PFSK-1 (cell line): ENCODE results near the gene NPPB.

ENCODE experiments used
- FOXP2 ChIP-seq: optimal IDR thresholded peaks from 2 replicates; pipeline ENCODE3; 2011; ENCODE audit warnings: borderline replicate concordance, control low read depth, inconsistent platforms; ENCODE audit not compliant: insufficient read depth; ENCODE audit errors: extremely low read length, extremely low read depth
- POLR2AphosphoS5 ChIP-seq: IDR thresholded peaks from 2 replicates; pipeline ENCODE4 v1.6.1; 2012; ENCODE audit warnings: low read depth, mild to moderate bottlenecking, control low read depth, low read length, moderate library complexity
- SIN3A ChIP-seq: IDR thresholded peaks from 2 replicates; pipeline ENCODE4 v1.6.1; 2012; ENCODE audit warnings: mild to moderate bottlenecking, low read length, moderate library complexity, borderline replicate concordance; ENCODE audit not compliant: insufficient read depth
- TAF1 ChIP-seq: IDR thresholded peaks from 2 replicates; pipeline ENCODE4 v1.6.1; 2012; ENCODE audit warnings: low read length, control low read depth, borderline replicate concordance; ENCODE audit not compliant: insufficient read depth
- TF ChIP-seq, protein P1 (sequence below), 2 experiments: IDR thresholded peaks; 2 replicates each; pipeline versions ENCODE4 v1.6.1 to v1.8.0; 2011 to 2012; ENCODE audit warnings: low read depth in 2 of 2, low read length in 2 of 2, control low read depth in 1 of 2, inconsistent platforms in 1 of 2, mild to moderate bottlenecking in 1 of 2, moderate library complexity in 1 of 2; ENCODE audit not compliant: insufficient read depth in 1 of 2

DNA sequence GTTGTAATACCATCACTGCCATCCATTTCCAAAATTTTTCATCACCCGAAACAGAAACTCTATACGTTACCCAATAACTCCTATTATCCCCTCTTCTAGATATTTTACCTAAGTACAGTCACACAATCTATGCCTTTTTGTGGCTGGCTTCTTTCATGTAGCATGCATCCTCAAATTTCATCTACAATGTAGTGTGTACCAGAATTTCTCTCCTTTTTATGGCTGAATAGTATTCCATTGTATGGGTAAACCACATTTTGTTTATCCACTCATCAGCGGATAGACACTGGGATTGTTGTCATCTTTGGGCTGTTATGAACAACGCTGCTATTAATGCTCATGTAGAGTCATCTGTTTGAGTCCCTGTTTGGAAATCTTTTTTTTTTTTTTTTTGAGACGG lies 46.2 kb upstream of the NPPB start:
- TF ChIP-seq TAF1 (no peak), FOXP2 (no peak), POLR2AphosphoS5 (no peak), SIN3A (no peak)
- TF ChIP-seq, protein P1, sequence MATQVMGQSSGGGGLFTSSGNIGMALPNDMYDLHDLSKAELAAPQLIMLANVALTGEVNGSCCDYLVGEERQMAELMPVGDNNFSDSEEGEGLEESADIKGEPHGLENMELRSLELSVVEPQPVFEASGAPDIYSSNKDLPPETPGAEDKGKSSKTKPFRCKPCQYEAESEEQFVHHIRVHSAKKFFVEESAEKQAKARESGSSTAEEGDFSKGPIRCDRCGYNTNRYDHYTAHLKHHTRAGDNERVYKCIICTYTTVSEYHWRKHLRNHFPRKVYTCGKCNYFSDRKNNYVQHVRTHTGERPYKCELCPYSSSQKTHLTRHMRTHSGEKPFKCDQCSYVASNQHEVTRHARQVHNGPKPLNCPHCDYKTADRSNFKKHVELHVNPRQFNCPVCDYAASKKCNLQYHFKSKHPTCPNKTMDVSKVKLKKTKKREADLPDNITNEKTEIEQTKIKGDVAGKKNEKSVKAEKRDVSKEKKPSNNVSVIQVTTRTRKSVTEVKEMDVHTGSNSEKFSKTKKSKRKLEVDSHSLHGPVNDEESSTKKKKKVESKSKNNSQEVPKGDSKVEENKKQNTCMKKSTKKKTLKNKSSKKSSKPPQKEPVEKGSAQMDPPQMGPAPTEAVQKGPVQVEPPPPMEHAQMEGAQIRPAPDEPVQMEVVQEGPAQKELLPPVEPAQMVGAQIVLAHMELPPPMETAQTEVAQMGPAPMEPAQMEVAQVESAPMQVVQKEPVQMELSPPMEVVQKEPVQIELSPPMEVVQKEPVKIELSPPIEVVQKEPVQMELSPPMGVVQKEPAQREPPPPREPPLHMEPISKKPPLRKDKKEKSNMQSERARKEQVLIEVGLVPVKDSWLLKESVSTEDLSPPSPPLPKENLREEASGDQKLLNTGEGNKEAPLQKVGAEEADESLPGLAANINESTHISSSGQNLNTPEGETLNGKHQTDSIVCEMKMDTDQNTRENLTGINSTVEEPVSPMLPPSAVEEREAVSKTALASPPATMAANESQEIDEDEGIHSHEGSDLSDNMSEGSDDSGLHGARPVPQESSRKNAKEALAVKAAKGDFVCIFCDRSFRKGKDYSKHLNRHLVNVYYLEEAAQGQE (IDR thresholded peaks at IDR 0.05; ENCODE audit: insufficient read depth in 1 of 2, low read depth in 2 of 2, low read length in 2 of 2), result no peak
